Parietal lobe (tissue), 2 donors: ENCODE results near the gene B4GALT1. TPM values are rescaled to one million over a fixed set of nuclear protein-coding genes. Genes with fewer than 3 reads are reported as not detected.

ENCODE experiments used
- small RNA-seq: library from RNA; depleted of rRNA; stranded (forward); fragments of <200 nt; gene quantifications from one replicate; pipeline ENCODE3, GENCODE V24; 2014; ENCODE audit warnings: low replicate concordance
- total RNA-seq: library from RNA; depleted of rRNA; stranded (reverse); fragments of >200 nt; gene quantifications from one replicate; pipeline ENCODE4 v1.2.3, GENCODE V29; 2014

Gene B4GALT1
- 2.2 TPM for total RNA-seq

DNA sequence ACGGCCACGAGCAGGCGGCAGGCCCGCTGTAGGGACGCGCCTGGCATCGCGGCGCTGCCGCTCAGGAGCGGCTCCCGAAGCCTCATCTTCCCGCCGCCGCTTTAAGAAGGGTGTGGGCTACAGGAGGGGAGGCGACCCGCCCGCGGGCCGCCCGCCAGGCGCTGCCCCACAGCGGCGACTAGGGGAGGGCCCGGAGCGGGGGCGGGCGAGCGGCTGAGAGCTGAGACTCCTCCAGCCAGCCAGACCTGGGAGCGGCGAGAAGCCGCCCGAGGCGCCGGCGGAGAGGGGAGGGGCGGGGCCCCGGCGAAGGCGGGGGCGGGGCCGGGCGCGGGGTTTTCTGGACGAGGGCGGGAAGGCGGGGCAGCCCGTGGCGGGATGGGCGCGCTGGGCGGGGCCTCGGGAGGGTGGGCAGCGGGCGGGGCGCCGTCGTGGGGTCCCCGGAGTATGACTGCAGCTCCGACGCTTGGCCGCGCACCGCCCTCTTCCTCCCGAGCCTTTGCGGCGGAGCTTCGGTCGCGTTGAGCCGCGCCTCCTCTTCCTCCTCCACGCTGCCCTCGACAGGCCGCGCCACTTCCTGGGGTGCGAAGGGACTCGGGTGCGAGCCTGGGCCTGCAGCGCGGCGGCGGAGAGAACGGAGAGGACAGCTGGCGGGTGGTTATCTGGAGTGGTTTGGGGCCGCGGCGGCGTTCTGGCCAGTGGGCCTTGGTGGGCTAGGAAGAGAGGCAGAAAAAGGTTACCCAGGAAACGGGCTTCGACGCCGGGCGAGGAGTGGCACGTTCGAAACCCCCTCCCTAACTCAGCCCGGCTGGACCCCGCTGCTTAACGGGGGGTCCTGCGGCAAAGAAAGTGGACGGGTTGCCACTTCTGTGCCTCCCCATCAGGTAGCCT is at the start of gene B4GALT1:
B4GALT1 (minus strand) TSS at position 253 of the 888 bp plus-strand sequence; CDS start at position 86, 167 bp downstream.

GRCh38 chr9:33076046-33077004 is 90.8 kb downstream of the B4GALT1 start, which contains the start of gene SMU1:
Gene SMU1 (minus strand): TSS chr9:33076674. CDS start chr9:33076608, 66 bp downstream.

Small RNAs within 50 kb of the gene (small RNA-seq; reads per million reads assigned to genes)
- gene RNU4ATAC15P: not detected

Other genes starting within 250 kb of the B4GALT1 start
- 35.4 TPM for gene APTX, start 165.7 kb downstream of the B4GALT1 start, total RNA-seq
- gene DNAJA1, start 142.1 kb downstream of the B4GALT1 start, total RNA-seq: 173 TPM
- 30.7 TPM for gene SMU1, start 90.7 kb downstream of the B4GALT1 start, total RNA-seq
- not detected for gene SPINK4, start 72.8 kb upstream of the B4GALT1 start, total RNA-seq
- gene BAG1, start 97.4 kb upstream of the B4GALT1 start, total RNA-seq: 34.4 TPM
- 85.8 TPM for gene CHMP5, start 97.7 kb upstream of the B4GALT1 start, total RNA-seq
- 32.2 TPM for gene NFX1, start 123.2 kb upstream of the B4GALT1 start, total RNA-seq
- not detected for gene AQP7, start 235.2 kb upstream of the B4GALT1 start, total RNA-seq